Measurements from ENCODE around the gene GLCE. TPM values are rescaled to one million over a fixed set of nuclear protein-coding genes. Genes with fewer than 3 reads are reported as not detected.

Gene GLCE
- total and polyA plus RNA-seq, 2 experiments from 2014 or later: 9.7 to 17.1 TPM

DNA sequence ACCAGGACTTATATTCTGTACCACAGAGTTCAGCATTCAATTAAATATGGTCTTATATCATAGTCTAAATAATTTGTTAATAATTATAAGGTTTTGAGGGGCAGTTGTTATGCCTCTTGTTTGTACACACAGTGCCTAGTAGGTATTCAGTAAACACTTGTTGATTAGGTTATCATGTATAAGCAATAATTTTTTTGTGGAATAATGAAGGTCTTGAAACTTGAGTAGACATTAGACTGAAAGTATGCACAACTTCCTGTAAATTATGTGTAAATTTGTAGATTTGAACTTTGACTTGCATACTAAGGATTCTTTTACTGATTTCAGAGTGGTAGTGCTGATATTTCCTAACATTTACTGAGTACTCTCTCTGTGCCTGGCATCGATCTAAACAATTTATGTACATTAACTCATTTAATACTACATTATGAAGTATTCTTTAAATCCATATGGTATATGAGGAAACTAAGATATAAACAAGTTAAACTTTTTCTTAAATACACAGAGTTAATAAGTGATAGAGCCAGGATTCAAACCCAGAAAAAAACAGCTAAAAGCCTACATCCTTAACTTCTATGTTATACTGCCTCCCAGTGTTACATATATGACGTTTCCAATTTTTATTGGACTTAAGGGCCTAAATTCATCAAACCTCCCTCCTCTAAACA, 65.1 kb downstream of the GLCE start:
- DNase-seq: peak; percentile 68
- Histone ChIP-seq H3K4me1 (ENCODE audit: insufficient read depth) (no peaks in the 10 kb centered on the region), H3K27ac (no peak overlapping the region), H3K4me2 (ENCODE audit: unreplicated experiment) (no peak overlapping the region), H3K27me3 (replicated peaks; ENCODE audit: insufficient read depth) (no peaks in the 10 kb centered on the region), H3K9me3 (ENCODE audit: low read depth) (no peaks in the 10 kb centered on the region), H2AFZ (no peak overlapping the region), H3K79me2 (ENCODE audit: insufficient read depth) (no peaks in the 10 kb centered on the region), H3K4me3 (no peak overlapping the region), H3K36me3 (ENCODE audit: low read depth) (peaks cover 7% of the 10 kb centered on the region), H3F3A (ENCODE audit: insufficient read depth) (no peaks in the 10 kb centered on the region), H3K9ac (no peak overlapping the region), H4K20me1 (ENCODE audit: insufficient read depth) (no peaks in the 10 kb centered on the region), H3K9me2 (ENCODE audit: insufficient read depth) (no peaks in the 10 kb centered on the region; the same call in 1 of the 2 replicates)
- 95 to 96% methylated on average over 2 of the region's 2 CpGs for WGBS, 2 experiments (ENCODE audit: low coverage in 1 of 2, low lambda C conversion rate in 2 of 2, missing lambda C conversion rate in 2 of 2)
- TF ChIP-seq EZH2 (IDR thresholded peaks at IDR 0.05; ENCODE audit: insufficient read depth, poor library complexity, severe bottlenecking) (no peak), EZH2phosphoT487 (IDR thresholded peaks at IDR 0.05; ENCODE audit: insufficient read depth, low read depth) (no peak)
- in situ Hi-C loops (cut with MboI): no loop called here

DNA sequence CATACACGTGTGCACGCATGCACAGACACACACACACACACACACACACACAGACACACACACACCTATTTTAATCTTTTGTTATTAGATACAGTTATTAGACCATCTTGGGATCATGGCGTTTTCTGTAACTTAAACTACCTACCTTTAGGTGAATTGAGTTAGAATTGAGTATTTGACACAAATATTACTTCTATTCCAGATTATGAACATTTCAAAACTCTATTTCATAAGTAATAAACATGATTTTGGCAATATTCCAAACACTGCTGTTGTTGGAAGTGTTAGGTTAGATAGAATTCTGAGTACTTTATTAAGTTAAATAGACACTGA, 65.6 kb downstream of the GLCE start:
- H2AFZ ChIP-seq: no peak overlapping the region
- no peak overlapping the region for H3K4me2 ChIP-seq (ENCODE audit: unreplicated experiment)
- no peaks in the 10 kb centered on the region; the same call in 1 of the 2 replicates for H3K9me2 ChIP-seq (ENCODE audit: insufficient read depth)
- no peak overlapping the region for H3K9ac ChIP-seq
- H4K20me1 ChIP-seq (ENCODE audit: insufficient read depth): no peaks in the 10 kb centered on the region
- H3K36me3 ChIP-seq (ENCODE audit: low read depth): peaks cover 7% of the 10 kb centered on the region
- H3K27ac ChIP-seq: no peak overlapping the region
- H3K79me2 ChIP-seq (ENCODE audit: insufficient read depth): no peaks in the 10 kb centered on the region
- H3K4me3 ChIP-seq: no peak overlapping the region
- no peak for DNase-seq
- TF ChIP-seq EZH2phosphoT487 (IDR thresholded peaks at IDR 0.05; ENCODE audit: insufficient read depth, low read depth): no peak
- TF ChIP-seq EZH2 (IDR thresholded peaks at IDR 0.05; ENCODE audit: insufficient read depth, poor library complexity, severe bottlenecking): no peak
- H3F3A ChIP-seq (ENCODE audit: insufficient read depth): no peaks in the 10 kb centered on the region
- 59 to 65% methylated on average over 3 of the region's 3 CpGs for WGBS, 2 experiments (ENCODE audit: low coverage in 1 of 2, low lambda C conversion rate in 2 of 2, missing lambda C conversion rate in 2 of 2)
- H3K27me3 ChIP-seq (replicated peaks; ENCODE audit: insufficient read depth): no peaks in the 10 kb centered on the region
- H3K4me1 ChIP-seq (ENCODE audit: insufficient read depth): no peaks in the 10 kb centered on the region
- in situ Hi-C loops (cut with MboI): no loop called here
- H3K9me3 ChIP-seq (ENCODE audit: low read depth): no peaks in the 10 kb centered on the region

DNA sequence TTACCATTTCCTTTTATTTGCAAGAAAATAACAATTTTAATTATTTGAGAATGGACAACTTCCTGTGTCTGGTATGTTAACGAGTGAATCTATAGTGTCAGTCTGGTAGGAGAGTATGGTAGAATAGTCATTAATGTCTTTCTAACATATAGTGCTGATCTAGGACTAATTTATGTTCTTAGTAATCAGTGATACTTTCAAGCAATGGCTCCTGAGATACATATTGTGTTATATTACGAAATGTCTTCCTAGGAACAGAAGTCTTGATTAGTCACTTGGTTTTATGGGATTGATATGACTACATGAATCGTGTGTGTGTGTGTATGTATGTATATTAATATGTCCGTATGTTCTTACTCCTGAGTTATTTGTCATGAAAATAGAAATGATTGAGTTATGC, 71.7 kb downstream of the GLCE start:
- Histone ChIP-seq H3K4me1 (ENCODE audit: insufficient read depth) (no peaks in the 10 kb centered on the region), H3K4me3 (no peak overlapping the region), H3K79me2 (ENCODE audit: insufficient read depth) (no peaks in the 10 kb centered on the region), H3K27ac (no peak overlapping the region), H3F3A (ENCODE audit: insufficient read depth) (no peaks in the 10 kb centered on the region), H3K9ac (no peak overlapping the region), H2AFZ (no peak overlapping the region), H4K20me1 (ENCODE audit: insufficient read depth) (no peaks in the 10 kb centered on the region), H3K9me2 (ENCODE audit: insufficient read depth) (no peaks in the 10 kb centered on the region), H3K9me3 (ENCODE audit: low read depth) (no peaks in the 10 kb centered on the region), H3K36me3 (ENCODE audit: low read depth) (peaks cover 7% of the 10 kb centered on the region), H3K27me3 (replicated peaks; ENCODE audit: insufficient read depth) (no peaks in the 10 kb centered on the region), H3K4me2 (ENCODE audit: unreplicated experiment) (no peak overlapping the region)
- 77 to 86% methylated on average over 4 of the region's 4 CpGs for WGBS, 2 experiments (ENCODE audit: low coverage in 1 of 2, low lambda C conversion rate in 2 of 2, missing lambda C conversion rate in 2 of 2)
- peak; percentile 57 for DNase-seq
- TF ChIP-seq EZH2phosphoT487 (IDR thresholded peaks at IDR 0.05; ENCODE audit: insufficient read depth, low read depth) (no peak), EZH2 (IDR thresholded peaks at IDR 0.05; ENCODE audit: insufficient read depth, poor library complexity, severe bottlenecking) (no peak)
- in situ Hi-C loops (cut with MboI): no loop called here

DNA sequence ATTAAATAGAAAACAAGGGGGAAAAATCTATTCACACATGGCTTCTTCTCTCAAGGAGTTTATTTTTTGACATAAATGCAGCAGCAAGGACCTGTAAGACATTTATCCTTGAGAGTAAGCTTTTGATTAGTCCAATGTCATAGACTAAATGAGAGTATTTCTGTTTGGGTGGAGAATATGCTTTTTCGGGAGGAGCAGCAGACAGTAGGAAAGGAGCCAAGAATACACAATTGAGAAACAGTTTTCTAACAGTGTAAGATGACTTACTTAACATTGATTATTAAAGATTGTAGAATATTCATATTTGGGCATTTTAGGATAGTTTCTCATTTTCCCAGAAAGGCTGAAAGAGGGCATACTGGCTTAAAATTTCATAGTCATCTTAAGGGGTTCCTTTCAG, 72.3 kb downstream of the GLCE start:
- Histone ChIP-seq H4K20me1 (ENCODE audit: insufficient read depth) (no peaks in the 10 kb centered on the region), H3K4me3 (no peak overlapping the region), H3K4me1 (ENCODE audit: insufficient read depth) (no peaks in the 10 kb centered on the region), H3K27me3 (replicated peaks; ENCODE audit: insufficient read depth) (no peaks in the 10 kb centered on the region), H3K9ac (no peak overlapping the region), H3F3A (ENCODE audit: insufficient read depth) (no peaks in the 10 kb centered on the region), H3K9me3 (ENCODE audit: low read depth) (no peaks in the 10 kb centered on the region), H2AFZ (no peak overlapping the region), H3K36me3 (ENCODE audit: low read depth) (peaks cover 7% of the 10 kb centered on the region), H3K4me2 (ENCODE audit: unreplicated experiment) (no peak overlapping the region), H3K27ac (no peak overlapping the region), H3K9me2 (ENCODE audit: insufficient read depth) (no peaks in the 10 kb centered on the region), H3K79me2 (ENCODE audit: insufficient read depth) (no peaks in the 10 kb centered on the region)
- TF ChIP-seq EZH2 (IDR thresholded peaks at IDR 0.05; ENCODE audit: insufficient read depth, poor library complexity, severe bottlenecking): no peak
- no peak for TF ChIP-seq EZH2phosphoT487 (IDR thresholded peaks at IDR 0.05; ENCODE audit: insufficient read depth, low read depth)
- in situ Hi-C loops (cut with MboI): no loop called here
- WGBS, 2 experiments (ENCODE audit: low coverage in 1 of 2, low lambda C conversion rate in 2 of 2, missing lambda C conversion rate in 2 of 2): 26 to 29% methylated on average over 1 of the region's 1 CpG
- peak; percentile 3 for DNase-seq

DNA sequence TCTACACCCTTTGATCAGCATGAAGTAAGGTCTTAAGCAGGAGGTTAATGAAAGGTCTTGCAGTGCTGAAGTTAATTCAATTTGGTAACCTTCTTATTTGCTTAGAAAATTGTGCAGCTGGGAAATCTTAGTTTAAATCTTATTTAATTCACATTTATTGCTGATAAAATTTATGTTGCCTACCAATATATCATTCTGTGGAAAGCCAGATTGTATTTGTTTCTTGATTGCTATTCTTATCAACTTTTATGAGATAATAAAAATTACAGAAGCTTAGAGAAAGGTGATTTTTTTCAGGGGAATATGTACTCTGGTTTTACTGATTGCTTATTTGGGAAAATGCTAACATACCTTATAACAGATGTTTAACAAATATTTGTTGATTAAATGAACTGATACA, 74.2 kb downstream of the GLCE start:
- H3K4me3 ChIP-seq: no peak overlapping the region
- in situ Hi-C loops (cut with MboI): no loop called here
- no peaks in the 10 kb centered on the region for H3F3A ChIP-seq (ENCODE audit: insufficient read depth)
- no peak overlapping the region for H2AFZ ChIP-seq
- no peaks in the 10 kb centered on the region for H3K27me3 ChIP-seq (replicated peaks; ENCODE audit: insufficient read depth)
- H3K9me2 ChIP-seq (ENCODE audit: insufficient read depth): no peaks in the 10 kb centered on the region
- no peaks in the 10 kb centered on the region for H3K79me2 ChIP-seq (ENCODE audit: insufficient read depth)
- H3K27ac ChIP-seq: no peak overlapping the region
- no peak overlapping the region for H3K4me2 ChIP-seq (ENCODE audit: unreplicated experiment)
- no peak overlapping the region for H3K9ac ChIP-seq
- H3K9me3 ChIP-seq (ENCODE audit: low read depth): no peaks in the 10 kb centered on the region
- H3K36me3 ChIP-seq (ENCODE audit: low read depth): peaks cover under 1% of the 10 kb centered on the region; the same call in 1 of the 2 replicates
- 0 out of 2 replicates have a peak, but pooled peaks cover 4% of the 10 kb centered on the region for H3K4me1 ChIP-seq (ENCODE audit: insufficient read depth)
- no peak for TF ChIP-seq EZH2phosphoT487 (IDR thresholded peaks at IDR 0.05; ENCODE audit: insufficient read depth, low read depth)
- TF ChIP-seq EZH2 (IDR thresholded peaks at IDR 0.05; ENCODE audit: insufficient read depth, poor library complexity, severe bottlenecking): no peak
- no peak for DNase-seq
- H4K20me1 ChIP-seq (ENCODE audit: insufficient read depth): no peaks in the 10 kb centered on the region

All from GM23248 (cell line).